HPDE6-E6E7 (cell line): Measurements from ENCODE around the gene MAFG.
A peak's percentile ranks its signal among the peaks of the same experiment; 100 is the strongest.

Experiments
- DNase-seq: peaks from one replicate; pipeline ENCODE4 v3.0.0; 2011; ENCODE audit warnings: missing footprints; ENCODE audit errors: extremely low spot score

The MAFG gene

GRCh38 chr17:81927653-81928543 lies at the start of gene MAFG:
MAFG (minus strand) TSS chr17:81927735; CDS start chr17:81923185, 4,550 bp downstream.
- DNase-seq, result peak; percentile 91

- DNase-seq, result no peak
These were observed 49.0 kb upstream of the MAFG start for GRCh38 chr17:81976332-81977210.

GRCh38 chr17:81973432-81973831 lies 45.9 kb upstream of the MAFG start:
- DNase-seq, result no peak

- no peak for DNase-seq
These were observed 41.6 kb upstream of the MAFG start for GRCh38 chr17:81968850-81969812.

GRCh38 chr17:81968396-81968745 lies 40.8 kb upstream of the MAFG start:
- no peak for DNase-seq

- DNase-seq, result no peak
These were observed 40.2 kb upstream of the MAFG start for GRCh38 chr17:81967533-81968395.

GRCh38 chr17:81967244-81967532 lies 39.7 kb upstream of the MAFG start:
- no peak for DNase-seq

GRCh38 chr17:81966343-81967243 lies 39.1 kb upstream of the MAFG start:
- DNase-seq, result no peak

- DNase-seq, result no peak
These were observed 36.7 kb upstream of the MAFG start for GRCh38 chr17:81964081-81964849.

GRCh38 chr17:81962499-81963441 lies 35.2 kb upstream of the MAFG start:
- DNase-seq, result no peak

- no peak for DNase-seq
These were observed 34.3 kb upstream of the MAFG start for GRCh38 chr17:81961521-81962498.

GRCh38 chr17:81961087-81961511 lies 33.6 kb upstream of the MAFG start, which contains the start of gene NOTUM:
NOTUM (minus strand) TSS chr17:81961187; CDS start chr17:81960909, 278 bp downstream.
- DNase-seq, result no peak

GRCh38 chr17:81960130-81960958 lies 32.8 kb upstream of the MAFG start:
- no peak for DNase-seq

- no peak for DNase-seq
These were observed 32.0 kb upstream of the MAFG start for GRCh38 chr17:81959362-81960129.
